ENCODE data around the gene HOXC11.

GRCh38 chr12:53972722-53973235 is at the start of gene HOXC11:
- TF ChIP-seq CTCF (IDR thresholded peaks at IDR 0.05) (no peak), POLR2A (IDR thresholded peaks at IDR 0.05) (no peak)

Data from esophagus squamous epithelium (tissue), 4 donors.